HG03175 (cell line): ENCODE data around the gene DPEP1.
"Not testable (repeated sequence)": the region's sequence is repeated elsewhere in the genome, so short reads cannot be mapped to it uniquely, and the experiment has no call there.

Source experiments
- ATAC-seq: cut with Tn5 transposase; IDR thresholded peaks from one replicate; pipeline ENCODE4 v1.9.1; 2021; ENCODE audit warnings: mild to moderate bottlenecking, moderate library complexity; ENCODE audit not compliant: unreplicated experiment

DPEP1 gene

DNA sequence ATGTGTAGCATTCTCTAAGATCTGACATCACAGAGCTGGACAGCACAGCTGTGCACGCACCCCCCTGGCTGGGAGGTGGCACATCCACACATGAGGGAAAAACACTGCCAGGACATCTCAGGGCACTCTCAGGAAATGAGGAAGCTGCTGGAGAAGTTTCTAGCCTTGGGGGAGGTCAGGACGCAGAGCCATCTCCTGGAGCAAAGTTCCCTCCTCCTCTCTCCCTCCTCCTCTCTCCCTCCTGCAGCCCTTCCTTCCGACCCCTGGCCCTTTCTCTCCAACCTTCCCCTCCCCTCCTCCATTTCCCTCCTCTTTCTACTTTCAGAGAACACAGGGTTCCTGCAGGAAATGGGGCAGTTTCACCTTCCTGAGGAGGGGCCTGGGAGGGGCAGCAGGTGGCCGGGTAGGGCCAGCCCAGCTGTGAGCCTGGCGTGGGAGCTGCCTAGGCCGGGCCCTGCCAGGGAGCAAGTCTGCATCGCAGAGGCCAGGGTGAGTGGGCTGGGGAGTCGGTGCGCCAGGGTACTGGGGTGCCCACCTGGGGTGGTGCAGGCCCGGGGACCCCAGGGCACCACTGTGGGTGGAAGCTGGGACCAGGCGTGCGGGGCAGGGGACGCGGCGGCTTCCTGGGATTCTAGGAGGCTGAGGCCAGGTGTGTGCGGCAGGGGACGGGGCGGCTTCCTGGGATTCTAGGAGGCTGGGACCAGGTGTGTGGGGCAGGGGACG is at the start of gene DPEP1:
DPEP1 (plus strand) TSS at position 412 of the 723 bp plus-strand sequence. CDS start 16,769 bp downstream, outside the sequence.
- ATAC-seq, result no peak

DNA sequence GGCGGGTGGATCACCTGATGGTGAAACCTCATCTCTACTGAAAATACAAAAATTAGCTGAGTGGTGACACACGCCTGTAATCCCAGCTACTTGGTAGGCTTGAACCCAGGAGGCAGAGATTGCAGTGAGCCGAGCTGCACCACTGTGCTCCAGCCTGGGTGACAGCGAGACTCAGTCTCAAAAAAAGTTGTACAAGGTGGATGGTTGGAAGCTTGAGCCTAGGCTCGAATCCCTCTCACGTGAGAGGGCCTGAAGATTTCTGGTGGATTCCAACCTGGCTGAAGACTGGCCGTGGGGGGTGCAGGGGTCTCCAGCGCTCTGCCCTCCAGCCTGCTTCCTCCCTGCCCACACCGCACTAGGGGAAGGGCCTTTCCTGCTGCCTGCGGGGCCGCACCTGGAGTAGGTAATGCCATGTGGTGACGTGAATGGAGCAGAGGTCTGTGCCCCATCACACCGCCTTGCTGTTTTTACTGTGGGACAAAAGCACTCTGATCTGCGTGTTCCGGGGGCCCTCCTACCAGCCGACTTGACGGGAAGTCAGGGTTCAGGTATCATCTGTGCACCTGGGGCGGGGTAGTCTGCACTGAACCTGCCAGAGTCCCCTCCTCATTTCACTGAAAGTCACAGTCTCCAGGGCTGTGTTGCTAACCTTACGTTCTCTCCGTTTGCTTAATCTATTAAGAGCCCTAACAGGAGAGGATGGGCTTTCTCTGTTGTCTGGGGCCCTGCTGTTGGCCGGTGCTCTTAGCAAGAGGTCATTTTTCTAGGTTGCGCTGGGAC is 48.8 kb upstream of the DPEP1 start:
- no peak for ATAC-seq

DNA sequence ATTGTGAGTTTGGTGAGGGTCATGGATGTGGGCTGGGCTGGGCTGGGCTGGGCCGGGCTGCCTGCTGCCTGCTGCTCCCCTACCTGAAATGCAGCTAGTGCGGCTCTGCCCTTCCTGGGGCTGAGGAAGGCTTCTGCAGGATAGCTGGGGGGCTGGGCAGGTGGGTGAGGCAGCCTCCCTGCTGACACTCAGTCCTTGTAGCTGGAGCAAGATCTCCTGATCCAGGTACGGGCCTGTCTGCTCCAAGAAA is 48.3 kb upstream of the DPEP1 start:
- no peak for ATAC-seq

DNA sequence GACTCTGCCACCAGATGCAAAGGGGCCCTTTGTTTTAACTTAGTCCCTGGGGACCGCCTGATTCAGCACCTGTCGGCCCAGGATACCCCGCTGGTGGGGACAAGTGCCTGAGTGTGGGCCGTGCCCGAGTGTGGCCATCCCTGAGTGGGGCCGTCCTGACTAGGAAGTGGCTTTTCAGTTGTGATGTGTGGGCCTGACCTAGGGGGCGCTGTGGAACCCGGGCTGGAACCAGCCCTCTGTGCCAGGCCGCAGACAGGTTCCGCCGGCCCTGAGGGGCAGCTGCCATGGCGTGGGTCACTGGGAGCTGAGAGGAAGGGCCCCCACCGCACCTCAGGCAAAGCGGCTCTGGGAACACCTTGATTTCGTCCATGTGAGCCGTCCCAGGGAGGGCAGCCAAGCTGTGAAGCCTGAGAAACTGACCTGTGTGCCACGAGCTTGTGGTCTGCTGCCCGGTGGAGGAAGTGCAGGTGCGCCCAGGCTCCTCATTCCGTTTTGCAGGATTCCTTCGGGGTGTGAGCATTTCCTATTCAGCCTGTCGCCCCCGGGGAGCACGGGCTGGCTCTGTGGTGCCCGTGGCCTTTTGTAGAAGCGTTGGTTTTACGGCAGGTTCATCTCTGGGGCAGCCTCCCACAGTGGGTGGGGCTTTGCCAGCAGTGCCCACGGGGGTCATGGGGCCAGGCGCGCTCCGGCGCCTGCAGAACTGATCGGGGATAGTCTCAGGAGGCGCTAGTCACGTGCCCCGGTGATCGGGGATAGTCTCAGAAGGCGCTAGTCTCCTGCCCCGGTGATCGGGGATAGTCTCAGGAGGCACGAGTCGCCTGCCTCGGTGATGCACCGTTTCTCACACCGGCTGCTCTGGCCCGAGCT is 47.7 kb upstream of the DPEP1 start:
- no peak for ATAC-seq

DNA sequence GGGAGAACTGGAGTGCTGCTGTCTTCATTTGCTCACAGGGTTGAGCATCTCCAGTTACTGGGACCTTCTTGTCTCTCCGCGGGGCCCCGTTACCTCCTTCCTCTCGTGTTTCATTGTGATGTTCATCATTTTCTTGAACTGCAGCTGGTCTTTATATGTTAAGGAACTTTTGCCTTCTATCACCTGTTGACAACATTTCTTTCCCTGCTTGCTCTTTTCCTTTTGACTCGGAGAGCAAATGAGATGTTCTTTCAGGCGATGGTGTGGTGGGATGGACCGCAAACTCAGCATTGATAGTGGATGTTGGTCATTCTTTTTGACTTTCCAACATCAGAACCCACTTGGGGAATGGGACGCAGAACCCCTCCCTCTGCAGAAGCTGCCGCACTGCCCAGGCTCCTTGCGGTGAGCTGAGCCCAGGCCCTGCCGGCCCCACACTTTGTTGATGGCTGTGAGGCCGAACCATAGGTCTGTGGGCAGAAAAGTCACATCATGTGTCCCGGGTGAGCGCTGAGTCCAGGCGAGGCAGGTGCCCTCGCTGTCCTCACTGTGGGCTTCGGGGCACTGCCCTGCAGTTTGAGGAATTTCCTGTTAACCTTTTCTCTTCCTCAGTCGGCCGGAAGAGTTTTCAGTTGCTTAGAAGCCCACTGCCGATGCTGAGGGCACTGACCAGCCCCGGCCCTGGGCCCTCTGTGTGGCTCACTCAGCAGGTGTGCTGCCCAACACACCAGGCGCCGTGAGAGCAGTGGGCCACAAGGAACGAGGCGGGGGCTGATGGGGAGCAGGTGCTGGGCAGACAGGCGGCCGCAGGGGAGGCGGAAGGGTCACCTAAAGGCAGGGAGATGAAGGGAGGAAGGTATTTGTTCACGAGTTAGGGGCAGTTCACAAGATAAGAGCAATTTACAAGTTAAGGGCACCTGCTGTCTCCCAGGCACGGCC is 45.5 kb upstream of the DPEP1 start:
- ATAC-seq, result no peak

DNA sequence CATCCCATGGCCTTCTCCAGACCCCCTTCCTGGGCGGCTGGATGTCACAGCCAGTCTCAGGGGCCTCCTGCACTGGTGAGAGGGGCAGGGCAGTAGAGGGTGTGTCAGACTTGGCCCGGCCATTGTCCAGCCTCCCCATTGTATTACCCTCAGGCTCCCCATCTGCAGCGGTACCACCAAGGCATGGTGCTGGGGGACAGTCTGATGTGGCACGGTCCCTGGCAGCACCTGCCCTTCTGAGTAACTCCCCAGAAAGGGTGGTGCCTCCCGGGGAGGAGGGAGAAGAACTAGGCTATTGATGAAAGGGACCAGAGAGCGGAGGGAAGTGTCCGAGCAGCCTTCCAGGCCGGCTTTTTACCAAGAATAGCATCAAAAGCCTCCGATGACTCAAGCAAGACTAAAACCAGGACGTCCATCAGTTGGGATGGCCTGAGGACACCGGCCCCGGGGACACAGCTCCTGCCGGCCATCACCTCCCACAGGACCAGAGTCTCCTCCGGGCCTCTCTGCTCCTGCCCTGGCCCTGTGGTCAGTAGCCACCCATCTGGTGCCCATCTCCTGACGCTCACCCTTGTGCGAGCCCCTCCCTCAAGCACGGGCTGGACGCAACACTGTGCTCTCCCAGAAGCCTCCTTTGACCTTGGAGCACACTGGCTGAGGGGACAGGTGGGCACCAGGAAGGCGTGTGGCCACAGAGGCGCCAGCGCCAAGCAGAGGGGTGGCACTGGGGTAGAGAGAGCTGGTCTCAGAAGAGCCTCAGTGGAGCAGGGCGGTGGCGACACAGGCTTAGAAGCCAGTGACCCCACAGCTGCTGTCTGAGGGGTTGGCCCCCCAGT is 43.7 kb upstream of the DPEP1 start:
- no peak for ATAC-seq

DNA sequence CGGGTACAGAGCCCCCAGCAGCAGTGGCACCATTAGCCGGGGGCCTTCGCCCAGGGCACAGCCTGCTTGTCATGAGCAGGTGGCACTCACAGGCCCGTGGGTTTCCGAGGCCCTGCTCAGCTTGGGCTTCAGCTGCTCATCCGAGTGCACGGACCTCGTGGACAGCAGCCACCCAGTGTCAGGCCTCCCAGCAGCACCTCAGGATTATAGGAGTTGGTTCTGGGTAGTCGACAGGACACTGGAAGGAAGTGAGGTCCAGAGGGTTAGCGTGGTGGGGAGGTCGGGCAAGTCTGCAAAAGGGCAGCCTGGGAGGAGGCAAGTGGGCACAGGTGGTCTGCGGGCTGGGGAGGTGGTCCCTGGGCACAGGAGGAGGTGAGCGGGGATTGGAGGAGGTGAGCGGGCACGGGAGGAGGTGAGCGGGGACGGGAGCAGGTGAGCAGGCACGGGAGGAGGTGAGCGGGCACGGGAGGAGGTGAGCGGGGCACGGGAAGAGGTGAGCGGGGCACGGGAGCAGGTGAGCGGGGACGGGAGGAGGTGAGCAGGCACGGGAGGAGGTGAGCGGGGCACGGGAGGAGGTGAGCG is 43.0 kb upstream of the DPEP1 start:
- no peak for ATAC-seq

DNA sequence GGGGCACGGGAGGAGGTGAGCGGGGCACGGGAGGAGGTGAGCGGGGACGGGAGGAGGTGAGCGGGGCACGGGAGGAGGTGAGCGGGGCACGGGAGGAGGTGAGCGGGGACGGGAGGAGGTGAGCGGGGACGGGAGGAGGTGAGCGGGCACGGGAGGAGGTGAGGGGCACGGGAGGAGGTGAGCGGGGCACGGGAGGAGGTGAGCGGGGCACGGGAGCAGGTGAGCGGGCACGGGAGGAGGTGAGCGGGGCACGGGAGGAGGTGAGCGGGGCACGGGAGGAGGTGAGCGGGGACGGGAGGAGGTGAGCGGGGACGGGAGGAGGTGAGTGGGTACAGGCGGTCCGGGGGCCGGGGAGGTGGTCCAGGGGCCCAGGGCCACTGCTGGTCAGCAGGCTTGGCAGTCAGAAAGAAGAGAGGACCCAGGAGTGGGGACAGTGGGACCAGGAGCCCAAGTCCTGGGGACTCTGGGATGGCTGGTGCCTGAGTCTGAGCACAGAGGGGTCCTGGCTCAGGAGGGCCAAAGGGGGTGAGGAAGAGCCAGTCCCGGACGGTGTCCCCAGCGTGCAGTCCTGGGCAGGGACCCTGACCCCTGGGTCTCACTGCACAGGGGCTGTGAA is 42.4 kb upstream of the DPEP1 start:
- ATAC-seq, result not testable (repeated sequence)

DNA sequence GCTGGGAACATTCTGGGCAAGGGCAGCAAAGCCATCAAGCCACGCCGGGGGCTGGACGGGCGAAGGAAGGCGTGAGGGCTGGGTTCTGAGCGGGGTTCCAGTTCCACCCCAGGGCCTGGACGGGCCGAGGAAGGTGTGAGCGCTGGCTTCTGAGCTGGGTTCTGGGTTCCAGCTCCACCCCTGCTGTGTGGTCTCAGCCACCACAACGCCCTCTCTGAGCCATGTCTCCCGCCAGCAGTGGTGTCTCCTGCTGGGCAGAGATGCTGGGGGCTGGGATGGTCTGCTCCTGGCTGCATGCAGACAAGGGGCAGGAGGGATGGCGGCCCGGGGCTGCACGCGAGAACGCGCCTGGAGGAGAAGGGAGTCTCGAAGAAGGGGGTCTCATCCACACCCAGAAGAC is 41.8 kb upstream of the DPEP1 start:
- no peak for ATAC-seq

DNA sequence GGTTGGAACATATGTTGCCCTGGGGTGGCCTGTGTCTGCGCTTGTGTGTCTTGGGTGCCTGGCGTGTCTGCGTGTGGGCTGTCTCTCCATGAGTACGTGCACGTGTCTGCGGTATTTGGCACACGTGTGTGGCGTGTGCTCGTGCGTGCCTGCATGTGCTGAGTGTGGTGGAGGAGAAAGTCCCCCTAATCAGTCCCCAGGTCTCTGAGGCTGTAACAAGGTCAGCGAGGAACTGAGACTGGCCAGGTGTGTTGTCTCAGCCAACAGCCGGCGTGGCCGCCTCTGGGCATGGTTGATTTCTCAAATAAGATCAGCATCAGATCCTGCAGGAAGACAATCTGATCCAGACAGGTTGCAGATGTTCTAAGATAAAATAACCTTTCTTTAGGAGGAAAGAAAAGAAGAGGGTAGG is 41.4 kb upstream of the DPEP1 start:
- ATAC-seq, result no peak

DNA sequence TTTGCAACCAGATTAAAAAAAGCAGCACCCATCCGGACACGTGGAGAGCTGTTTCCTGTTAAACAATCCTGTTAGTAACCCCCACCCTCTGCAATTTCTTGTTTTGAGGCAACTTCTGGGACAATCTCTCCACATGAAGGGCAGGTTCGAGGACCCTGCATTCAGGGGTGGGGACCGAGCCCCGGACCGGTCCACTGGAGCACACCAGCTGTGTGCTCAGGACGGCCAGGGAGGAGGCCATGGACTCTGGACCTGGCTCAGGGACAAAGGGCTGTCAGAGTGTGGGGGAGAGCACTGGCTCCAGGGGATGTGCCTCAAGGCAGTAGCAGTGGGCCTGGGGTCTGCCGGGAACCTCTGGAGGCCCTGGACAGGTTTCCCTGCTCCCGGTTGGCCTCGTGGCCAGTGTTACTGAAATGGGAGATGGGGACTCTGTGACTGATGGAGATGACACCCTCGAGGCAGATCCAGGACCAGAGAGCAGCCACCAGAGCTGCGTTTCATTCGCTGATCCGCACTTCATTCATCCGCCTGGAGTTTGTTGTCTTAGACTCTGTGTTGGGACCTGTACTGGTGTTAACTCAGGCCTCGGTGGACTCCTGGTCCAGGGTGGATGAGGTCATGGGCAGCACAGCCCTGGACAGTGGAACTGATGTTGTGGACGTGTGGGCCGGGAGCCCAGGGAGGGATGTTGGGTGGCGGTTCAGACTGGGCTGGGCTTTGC is 40.8 kb upstream of the DPEP1 start:
- no peak for ATAC-seq

DNA sequence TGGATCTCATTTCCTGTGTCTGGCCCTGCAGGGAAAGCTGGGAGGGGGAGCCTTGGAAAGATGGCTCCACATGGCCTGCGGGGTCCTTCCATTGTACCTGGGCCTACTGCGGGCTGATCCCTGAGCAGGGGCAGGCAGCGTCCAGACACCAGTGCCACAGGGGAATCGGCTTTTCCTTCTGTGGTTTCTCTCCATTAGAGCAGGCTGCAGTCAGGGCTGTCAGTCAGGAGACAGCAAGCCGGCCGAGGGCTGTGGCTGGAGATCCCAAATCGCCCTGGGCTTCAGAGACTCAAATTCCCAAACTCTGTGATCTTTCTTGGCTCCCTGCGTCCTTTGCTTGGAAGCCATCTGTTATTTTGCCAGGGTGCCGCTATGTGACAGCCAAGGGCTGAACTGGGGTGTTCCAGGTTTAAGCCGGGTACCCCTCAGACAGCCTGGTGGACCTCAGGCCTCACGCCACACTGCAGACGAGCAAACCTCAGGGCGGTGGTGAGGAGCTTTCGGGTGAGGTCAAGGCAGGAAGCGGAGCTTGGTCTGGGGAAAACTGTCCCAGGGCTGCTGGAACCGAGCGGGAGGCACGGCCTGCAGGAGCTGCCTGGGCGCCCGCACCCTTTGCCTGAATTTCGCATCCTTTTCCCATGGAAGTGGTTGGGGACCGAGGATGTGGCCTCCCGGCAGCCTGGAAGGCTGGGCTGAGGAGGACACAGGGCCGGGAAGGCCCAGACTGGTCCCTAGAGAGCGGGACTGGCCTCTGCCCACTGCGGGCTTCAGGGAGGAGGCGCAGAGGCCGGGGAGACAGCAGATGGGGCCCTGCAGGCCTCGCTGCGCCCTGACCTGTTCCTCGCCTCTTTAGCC is 39.4 kb upstream of the DPEP1 start:
- ATAC-seq, result no peak

DNA sequence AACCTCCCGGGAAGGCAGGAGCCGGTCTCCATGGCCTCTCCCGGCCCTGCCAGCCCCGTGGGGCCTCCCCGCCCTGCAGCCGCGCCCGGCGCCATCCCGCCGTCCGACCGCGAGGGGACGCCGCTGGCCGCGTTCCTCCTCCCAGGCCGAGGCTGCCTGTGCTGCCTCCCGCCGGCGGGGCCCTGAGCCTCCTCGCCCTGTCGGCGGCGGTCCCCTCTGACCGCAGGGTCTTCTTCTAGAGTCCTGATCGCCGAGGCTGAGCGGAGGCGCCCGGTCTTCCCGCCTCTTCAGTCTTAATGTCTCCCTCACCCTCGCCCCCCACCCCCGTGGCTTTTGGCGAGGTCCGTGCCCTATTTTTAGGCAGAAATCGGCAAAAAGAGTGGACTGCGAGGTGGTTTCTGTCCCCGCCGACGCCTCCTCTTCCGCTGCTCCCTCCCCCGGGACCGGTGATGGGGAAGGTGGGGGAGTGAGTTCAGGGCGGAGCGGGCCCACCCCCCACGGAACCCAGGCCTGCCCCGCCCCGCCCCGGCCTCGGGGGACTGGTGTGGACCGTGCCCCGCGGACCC is 38.7 kb upstream of the DPEP1 start:
- no peak for ATAC-seq

DNA sequence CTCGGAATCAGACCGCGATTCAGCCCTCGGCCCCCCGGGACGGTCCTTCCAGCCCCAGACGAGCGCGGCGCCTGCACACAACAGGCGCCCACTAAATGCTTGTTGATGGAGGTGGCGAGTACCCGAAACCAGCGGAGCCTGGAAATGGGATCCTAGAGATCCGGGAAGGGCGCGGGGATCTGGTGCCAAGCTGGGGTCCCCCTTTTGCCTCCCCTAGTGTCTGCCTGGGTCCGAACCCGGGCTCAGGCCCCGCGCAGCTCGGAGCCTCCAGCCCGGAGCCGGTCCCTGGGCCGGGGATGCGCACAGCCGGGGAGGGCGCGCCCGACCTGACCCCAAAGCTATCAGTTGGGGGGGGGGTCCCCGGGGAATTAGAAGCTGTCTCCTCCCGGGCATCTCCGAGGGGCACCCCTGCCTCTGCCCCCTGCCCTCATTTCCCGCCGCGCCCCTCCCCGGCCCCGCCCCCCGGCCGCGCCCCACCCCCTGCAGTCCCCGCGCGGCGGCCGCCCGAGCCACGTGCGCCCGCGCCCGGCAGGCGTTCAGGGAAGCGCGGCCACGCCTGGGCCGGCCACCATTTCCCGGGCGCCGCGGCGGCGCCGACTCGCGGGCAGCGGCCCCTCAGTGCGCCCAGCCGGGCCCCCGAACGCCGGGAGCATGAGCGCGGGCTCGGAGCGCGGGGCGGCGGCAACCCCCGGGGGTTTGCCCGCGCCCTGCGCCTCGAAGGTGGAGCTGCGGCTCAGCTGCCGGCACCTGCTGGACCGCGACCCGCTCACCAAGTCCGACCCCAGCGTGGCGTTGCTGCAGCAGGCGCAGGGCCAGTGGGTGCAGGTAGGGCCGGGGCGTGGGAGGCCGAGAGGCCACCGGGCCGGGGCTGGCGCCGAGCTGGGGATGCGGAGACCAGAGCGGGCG is 37.9 kb upstream of the DPEP1 start, which contains the start of gene CPNE7:
CPNE7 (plus strand) TSS at position 512 of the 906 bp plus-strand sequence; CDS start at position 652, 140 bp downstream.
- no peak for ATAC-seq

DNA sequence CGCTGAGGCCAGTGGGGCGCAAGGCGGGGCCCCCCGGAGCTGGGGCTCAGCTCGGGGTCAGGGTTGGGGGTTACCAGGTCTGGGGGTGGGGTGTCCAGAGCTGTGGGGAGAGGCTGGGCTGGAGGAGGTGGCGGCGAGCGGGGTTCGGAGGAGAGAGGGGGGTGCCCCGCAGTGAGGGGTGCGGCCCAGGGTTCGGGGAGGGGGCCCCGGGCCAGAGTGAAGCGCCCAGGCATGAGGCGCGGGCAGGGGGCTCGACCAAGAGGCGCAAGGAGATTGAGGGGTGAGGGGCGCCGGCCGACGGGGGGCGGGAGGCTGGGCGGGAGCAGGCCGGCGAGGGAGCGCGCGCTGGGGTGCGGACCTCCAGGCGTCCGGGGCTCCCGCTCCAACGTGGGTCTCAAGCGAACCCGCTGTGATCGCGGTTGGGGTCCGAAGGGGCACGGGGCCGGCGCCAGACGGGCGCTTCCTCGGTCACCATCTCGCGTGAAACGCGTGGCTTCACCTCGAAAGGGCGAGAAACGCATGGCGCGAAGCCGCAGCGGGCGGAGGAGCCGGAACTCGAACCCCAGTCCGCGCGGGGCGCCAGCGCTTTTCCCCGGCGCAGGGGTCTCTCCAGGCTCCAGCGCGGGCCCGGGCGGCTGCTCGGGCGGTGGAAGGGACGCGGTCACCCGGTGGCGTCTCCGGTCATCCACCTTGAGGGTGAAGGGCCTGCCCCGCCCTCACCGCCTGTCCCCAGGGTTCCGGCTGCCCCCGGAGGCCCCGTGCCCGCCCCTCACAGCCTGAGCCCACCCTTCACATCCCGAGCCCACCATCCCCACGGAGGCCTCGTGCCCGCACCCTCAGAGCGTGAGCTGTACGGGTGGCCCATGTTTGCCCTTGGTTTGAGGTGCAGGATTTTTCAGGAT is 37.0 kb upstream of the DPEP1 start:
- ATAC-seq, result no peak
